NCI-H2107 (cell line): ENCODE data around the gene PUM1.
"Not testable (repeated sequence)": the region's sequence is repeated elsewhere in the genome, so short reads cannot be mapped to it uniquely, and the experiment has no call there.

Source experiments
- DNase-seq: peaks from one replicate; lab custom pipeline; 2025; lab: John Stamatoyannopoulos, UW

The PUM1 gene

DNA sequence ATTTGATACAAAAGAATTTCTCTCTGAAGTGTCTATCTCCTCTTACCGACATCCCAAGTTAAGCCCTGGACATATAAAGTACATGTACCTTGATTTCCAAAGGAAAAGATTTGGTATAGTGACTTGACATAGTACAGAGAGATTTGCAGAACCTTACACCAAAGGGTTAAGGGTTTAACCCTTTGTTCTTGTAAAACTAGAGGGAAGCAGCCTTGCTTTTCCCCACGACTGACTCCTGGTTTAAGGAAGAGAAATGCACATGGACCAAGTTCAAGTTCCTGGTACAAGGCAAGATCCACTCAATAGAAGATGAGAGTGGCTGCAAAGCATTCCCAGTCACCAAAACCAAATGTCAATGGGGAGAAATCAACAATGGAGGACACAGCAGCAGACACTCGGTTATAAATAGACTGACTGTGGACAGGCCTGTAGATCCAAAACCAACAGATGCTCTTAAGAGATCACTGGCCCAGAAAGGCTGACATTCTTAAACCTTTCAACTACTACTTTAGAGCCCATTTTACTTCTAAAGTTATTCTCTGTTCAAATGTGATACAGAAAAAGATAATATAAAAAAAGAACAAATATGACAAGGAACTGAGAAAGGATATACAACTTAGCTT is 69.4 kb downstream of the PUM1 start:
- DNase-seq: no peak

DNA sequence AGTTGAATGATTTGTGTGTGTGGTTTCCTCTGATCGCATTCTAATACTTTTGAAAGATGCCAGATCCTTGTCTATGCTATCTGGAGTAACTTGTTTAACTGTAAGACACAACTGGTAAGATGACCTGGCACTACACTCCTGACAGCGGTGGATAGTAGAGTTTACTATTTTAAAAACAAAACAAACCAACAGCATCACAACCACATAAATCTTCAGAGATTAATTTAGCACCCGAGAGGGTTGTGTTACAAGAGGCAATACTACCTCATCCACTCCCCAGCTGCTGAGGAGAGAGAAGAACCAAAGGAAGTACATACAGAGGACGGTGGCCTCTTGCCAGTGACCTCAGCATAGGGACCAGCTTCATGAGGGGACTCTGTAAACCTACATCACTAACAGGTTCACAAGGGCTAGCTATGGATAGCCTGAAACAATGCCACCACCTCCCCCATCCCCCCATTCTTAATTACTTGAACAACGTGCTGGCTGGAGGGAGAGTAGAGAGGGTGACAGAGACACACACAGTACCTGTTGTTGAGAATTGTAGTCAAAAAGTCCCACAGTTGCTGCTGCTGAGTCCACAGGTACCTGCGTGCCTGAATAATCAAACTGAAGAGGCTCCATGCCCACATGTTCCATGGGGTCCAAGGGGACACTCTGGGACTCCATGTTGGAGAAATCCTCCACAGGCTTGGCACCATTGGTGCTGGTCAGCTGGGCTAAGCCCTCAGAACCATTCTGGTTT is 73.5 kb downstream of the PUM1 start:
- DNase-seq: no peak

DNA sequence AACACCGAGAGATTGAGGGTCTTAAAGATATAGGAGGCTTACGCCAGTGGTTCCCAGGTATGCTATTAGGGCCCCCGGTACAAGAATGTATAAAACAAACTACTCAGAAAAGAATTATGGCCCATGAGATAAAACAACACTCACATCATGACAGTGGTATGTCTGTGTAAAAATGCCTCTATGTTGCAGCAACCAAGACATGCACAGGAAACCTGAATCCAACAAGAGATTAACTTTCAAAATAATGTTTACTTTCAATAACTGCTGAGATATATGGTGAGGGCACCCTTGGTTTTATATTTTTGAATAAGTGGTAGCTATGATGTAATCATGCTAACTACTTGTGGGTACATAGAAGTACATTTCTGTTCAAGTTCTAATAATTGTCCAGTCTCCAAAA is 74.9 kb downstream of the PUM1 start:
- no peak for DNase-seq

- DNase-seq: no peak
Measured at GRCh38 chr1:30988045-30988444, 77.5 kb downstream of the PUM1 start.

- DNase-seq: no peak
Measured at GRCh38 chr1:30986755-30987154, 78.8 kb downstream of the PUM1 start.

GRCh38 chr1:30984991-30985503 is 80.5 kb downstream of the PUM1 start:
- DNase-seq: no peak

DNA sequence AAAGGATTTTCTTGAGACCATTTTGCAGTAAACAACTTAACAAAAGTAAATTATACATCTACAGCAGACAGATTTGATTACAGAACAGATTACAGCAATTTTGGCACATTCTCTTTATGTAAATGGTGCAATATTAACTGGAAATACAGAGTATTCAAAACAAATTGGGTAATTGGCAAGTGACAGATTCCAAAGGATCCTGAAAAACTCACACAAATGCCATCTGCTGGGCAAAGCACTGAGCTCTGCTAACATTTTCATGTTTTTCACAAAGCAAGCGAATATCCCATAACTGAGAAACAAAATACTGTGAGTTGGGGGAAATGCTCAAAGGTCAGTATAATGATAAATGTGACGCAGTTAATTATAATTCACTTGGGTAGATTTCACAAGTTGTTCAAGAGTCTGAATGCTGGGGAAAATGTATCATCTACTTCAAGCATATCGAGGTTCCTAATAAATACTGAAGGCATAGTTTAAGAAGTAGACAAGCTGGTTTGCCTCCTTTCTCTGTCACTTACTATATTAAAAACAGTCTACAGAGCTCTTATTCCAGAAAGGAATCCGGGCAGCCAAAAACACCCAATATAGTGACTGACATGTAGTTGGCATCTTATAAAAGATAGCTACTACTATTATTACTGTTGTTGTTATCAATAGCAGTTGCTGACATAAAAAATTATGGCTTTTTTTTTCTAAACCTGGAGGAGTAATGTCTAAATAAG is 81.2 kb downstream of the PUM1 start:
- no peak for DNase-seq

- no peak for DNase-seq
Measured at GRCh38 chr1:30982937-30983336, 82.6 kb downstream of the PUM1 start.

GRCh38 chr1:30982431-30982830 is 83.1 kb downstream of the PUM1 start:
- DNase-seq: no peak

GRCh38 chr1:30981172-30981571 is 84.3 kb downstream of the PUM1 start:
- no peak for DNase-seq

DNA sequence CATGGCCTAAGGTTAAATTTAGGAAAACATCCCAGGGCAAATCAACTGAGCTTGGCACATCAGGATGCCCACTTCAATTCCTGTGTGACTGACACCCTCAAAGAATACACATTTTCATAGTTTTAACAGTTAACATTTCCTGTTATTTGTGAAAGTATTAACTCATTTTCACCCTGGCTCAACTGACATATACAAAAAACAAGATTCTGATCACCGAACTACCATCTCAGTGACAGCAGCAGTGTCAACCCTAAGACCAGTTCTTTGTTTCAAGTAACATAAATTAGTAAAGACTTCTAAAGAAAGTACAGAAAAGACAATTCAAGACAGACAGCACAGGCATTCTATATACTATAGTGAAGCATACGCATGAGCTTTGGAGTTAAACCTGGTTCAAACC is 88.0 kb downstream of the PUM1 start:
- no peak for DNase-seq

GRCh38 chr1:30977105-30977504 is 88.4 kb downstream of the PUM1 start:
- DNase-seq: no peak

DNA sequence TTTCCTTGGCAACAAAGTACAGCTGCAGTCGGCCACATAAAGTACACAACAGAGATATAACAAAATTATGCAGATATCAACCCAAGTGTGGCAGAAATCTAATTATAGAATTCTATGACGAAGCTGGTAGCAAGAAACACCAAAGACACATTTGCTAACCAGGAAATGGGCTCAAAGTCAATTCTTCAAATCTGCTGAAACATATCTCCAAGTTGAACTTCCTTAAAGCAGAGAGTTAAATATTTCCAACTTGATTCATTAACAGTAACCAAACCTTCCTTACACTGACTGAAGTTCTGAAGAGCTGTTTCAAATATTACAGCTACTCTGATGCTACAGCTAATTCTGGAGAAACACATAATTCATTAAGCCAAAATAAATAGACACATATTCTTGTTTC is 89.4 kb downstream of the PUM1 start:
- DNase-seq: no peak

GRCh38 chr1:30975217-30975616 is 90.3 kb downstream of the PUM1 start:
- no peak for DNase-seq

DNA sequence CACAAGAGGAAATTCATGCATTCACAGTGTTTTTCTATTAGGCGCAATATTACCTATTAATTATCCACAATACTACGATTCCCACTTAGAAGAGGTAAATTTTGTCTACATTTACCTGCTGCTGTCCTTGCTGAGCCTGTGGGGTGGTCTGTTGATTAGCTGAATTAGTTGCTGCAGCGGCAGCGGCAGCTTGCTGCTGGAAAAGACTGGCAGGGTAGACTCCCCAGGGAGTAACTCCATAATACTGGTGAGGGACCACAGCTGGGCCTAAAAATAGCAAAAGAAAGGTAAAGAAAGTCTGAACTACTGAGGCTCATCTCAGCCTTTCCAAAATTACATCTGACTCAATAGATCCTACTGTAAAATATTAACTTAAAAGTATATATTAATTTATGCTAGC is 91.0 kb downstream of the PUM1 start:
- no peak for DNase-seq

GRCh38 chr1:30972349-30972748 is 93.2 kb downstream of the PUM1 start:
- DNase-seq: not testable (repeated sequence)

- no peak for DNase-seq
Measured at GRCh38 chr1:30971496-30971895, 94.0 kb downstream of the PUM1 start.

DNA sequence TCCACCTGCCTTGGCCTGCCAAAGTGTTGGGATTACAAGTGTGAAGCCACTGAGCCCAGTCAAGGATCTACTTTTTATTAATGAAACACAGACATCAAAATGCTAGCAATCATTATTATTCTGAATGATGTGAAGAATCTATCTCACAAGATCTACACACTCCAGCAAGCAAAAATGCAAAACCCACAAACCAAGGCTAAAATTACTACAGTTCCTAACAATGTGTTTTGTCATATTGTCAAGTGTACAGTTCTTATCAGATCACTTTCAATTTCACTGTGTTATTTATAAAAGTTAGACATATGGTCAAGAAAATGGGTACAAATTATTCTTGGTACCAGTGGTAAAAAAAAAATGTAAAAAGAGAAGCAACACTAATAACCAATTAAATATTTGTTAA is 95.6 kb downstream of the PUM1 start:
- DNase-seq: no peak

DNA sequence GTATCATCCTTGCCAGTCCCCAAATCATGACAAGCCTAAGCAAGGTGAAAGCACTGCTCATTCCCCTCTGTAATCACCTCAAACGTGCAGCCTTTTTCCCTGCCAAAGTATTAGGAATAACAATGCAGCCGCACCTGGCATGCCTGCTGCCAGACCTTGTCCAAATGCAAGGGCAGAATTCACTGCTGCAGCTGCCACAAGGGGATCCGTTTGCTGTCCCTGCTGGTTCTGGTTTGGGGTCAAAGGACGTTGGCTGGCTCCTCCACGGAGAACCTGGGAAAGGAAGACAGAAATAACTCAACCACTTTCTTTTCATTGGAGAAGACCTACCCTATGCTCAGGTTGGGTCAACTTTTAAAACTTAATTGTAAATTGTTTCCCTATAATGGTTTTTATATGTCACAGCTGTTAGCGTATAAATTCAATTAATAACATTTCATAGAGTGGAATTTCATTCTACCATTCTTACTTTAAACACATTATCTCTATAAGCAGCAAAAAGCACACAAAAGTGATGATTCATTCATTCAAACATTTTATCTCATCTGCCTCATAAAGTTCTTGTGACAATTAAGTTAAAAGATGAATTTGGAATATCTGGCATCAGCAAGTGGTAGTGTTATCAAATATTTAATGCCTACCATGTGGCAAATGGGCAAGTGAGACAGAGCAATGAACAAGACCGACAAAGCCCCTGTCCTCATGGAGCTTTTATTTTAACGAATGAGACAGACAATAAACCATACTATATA is 97.1 kb downstream of the PUM1 start:
- DNase-seq: no peak

- DNase-seq: peak; percentile 58
Measured at GRCh38 chr1:30966690-30967369, 98.7 kb downstream of the PUM1 start.

- DNase-seq: no peak
Measured at GRCh38 chr1:30965924-30966599, 99.5 kb downstream of the PUM1 start.
